Measurements from ENCODE around the gene GAD2. TPM values are rescaled to one million over a fixed set of nuclear protein-coding genes. Genes with fewer than 3 reads are reported as not detected.

Gene GAD2
- total and polyA plus RNA-seq, 2 experiments from 2014 or later = 0.56 to 0.86 TPM

GRCh38 chr10:26238378-26238777 lies 21.8 kb downstream of the GAD2 start (continued):
- TF ChIP-seq, protein P1, sequence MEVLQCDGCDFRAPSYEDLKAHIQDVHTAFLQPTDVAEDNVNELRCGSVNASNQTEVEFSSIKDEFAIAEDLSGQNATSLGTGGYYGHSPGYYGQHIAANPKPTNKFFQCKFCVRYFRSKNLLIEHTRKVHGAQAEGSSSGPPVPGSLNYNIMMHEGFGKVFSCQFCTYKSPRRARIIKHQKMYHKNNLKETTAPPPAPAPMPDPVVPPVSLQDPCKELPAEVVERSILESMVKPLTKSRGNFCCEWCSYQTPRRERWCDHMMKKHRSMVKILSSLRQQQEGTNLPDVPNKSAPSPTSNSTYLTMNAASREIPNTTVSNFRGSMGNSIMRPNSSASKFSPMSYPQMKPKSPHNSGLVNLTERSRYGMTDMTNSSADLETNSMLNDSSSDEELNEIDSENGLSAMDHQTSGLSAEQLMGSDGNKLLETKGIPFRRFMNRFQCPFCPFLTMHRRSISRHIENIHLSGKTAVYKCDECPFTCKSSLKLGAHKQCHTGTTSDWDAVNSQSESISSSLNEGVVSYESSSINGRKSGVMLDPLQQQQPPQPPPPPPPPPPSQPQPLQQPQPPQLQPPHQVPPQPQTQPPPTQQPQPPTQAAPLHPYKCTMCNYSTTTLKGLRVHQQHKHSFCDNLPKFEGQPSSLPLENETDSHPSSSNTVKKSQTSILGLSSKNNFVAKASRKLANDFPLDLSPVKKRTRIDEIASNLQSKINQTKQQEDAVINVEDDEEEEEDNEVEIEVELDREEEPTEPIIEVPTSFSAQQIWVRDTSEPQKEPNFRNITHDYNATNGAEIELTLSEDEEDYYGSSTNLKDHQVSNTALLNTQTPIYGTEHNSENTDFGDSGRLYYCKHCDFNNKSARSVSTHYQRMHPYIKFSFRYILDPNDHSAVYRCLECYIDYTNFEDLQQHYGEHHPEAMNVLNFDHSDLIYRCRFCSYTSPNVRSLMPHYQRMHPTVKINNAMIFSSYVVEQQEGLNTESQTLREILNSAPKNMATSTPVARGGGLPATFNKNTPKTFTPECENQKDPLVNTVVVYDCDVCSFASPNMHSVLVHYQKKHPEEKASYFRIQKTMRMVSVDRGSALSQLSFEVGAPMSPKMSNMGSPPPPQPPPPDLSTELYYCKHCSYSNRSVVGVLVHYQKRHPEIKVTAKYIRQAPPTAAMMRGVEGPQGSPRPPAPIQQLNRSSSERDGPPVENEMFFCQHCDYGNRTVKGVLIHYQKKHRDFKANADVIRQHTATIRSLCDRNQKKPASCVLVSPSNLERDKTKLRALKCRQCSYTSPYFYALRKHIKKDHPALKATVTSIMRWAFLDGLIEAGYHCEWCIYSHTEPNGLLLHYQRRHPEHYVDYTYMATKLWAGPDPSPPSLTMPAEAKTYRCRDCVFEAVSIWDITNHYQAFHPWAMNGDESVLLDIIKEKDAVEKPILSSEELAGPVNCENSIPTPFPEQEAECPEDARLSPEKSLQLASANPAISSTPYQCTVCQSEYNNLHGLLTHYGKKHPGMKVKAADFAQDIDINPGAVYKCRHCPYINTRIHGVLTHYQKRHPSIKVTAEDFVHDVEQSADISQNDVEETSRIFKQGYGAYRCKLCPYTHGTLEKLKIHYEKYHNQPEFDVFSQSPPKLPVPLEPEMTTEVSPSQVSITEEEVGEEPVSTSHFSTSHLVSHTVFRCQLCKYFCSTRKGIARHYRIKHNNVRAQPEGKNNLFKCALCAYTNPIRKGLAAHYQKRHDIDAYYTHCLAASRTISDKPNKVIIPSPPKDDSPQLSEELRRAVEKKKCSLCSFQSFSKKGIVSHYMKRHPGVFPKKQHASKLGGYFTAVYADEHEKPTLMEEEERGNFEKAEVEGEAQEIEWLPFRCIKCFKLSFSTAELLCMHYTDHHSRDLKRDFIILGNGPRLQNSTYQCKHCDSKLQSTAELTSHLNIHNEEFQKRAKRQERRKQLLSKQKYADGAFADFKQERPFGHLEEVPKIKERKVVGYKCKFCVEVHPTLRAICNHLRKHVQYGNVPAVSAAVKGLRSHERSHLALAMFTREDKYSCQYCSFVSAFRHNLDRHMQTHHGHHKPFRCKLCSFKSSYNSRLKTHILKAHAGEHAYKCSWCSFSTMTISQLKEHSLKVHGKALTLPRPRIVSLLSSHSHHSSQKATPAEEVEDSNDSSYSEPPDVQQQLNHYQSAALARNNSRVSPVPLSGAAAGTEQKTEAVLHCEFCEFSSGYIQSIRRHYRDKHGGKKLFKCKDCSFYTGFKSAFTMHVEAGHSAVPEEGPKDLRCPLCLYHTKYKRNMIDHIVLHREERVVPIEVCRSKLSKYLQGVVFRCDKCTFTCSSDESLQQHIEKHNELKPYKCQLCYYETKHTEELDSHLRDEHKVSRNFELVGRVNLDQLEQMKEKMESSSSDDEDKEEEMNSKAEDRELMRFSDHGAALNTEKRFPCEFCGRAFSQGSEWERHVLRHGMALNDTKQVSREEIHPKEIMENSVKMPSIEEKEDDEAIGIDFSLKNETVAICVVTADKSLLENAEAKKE (CRISPR knock-in tag; IDR thresholded peaks at IDR 0.05) = no peak
- TF ChIP-seq, protein P2, sequence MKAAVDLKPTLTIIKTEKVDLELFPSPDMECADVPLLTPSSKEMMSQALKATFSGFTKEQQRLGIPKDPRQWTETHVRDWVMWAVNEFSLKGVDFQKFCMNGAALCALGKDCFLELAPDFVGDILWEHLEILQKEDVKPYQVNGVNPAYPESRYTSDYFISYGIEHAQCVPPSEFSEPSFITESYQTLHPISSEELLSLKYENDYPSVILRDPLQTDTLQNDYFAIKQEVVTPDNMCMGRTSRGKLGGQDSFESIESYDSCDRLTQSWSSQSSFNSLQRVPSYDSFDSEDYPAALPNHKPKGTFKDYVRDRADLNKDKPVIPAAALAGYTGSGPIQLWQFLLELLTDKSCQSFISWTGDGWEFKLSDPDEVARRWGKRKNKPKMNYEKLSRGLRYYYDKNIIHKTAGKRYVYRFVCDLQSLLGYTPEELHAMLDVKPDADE (IDR thresholded peaks at IDR 0.05) = no peak
- TF ChIP-seq NANOG (IDR thresholded peaks at IDR 0.05; ENCODE audit: borderline replicate concordance) = no peak

GRCh38 chr10:26242706-26243350 lies 26.3 kb downstream of the GAD2 start:
- Mint-ChIP-seq H3K9me3 (no peaks in the 10 kb centered on the region), H3K4me3 (no peak overlapping the region), H3K27me3 (ENCODE audit: insufficient read depth, low read depth, poor library complexity) (peaks cover 2% of the 10 kb centered on the region), H3K4me1 (peaks cover 11% of the 10 kb centered on the region), H3K27ac (no peak overlapping the region), H3K36me3 (ENCODE audit: low read depth) (no peaks in the 10 kb centered on the region)
- peak; percentile 49 for DNase-seq (ENCODE audit: low spot score)
- Histone ChIP-seq H3K36me3 (ENCODE audit: insufficient read depth) (no peaks in the 10 kb centered on the region), H4K20me1 (replicated peaks; ENCODE audit: insufficient read depth) (no peaks in the 10 kb centered on the region), H3K4me2 (0 out of 2 replicates have a peak overlapping the region, but pooled peaks have one; percentile 55), H3K4me1 (ENCODE audit: insufficient read depth) (peaks cover 11% of the 10 kb centered on the region), H2AFZ (peak overlapping the region; percentile 70; the same call in 1 of the 2 replicates), H3K27me3 (ENCODE audit: insufficient read depth) (no peaks in the 10 kb centered on the region), H3K9me2 (ENCODE audit: insufficient read depth) (no peaks in the 10 kb centered on the region), H3K4me3 (no peak overlapping the region), H3K79me2 (replicated peaks; ENCODE audit: insufficient read depth) (no peaks in the 10 kb centered on the region), H3K27ac (ENCODE audit: low read depth) (no peak overlapping the region), H3F3A (replicated peaks; ENCODE audit: low read depth) (no peaks in the 10 kb centered on the region)
- peak; percentile 81 for ATAC-seq
- TF ChIP-seq EZH2 (IDR thresholded peaks at IDR 0.05; ENCODE audit: low read depth, unreplicated experiment) = no peak
- no peak for TF ChIP-seq STAT1 (IDR thresholded peaks at IDR 0.05; ENCODE audit: unreplicated experiment)
- TF ChIP-seq, protein P1 (CRISPR knock-in tag; IDR thresholded peaks at IDR 0.05) = no peak
- TF ChIP-seq ZNF331 (CRISPR knock-in tag; IDR thresholded peaks at IDR 0.05; ENCODE audit: low read depth) = no peak
- TF ChIP-seq POLR2AphosphoS5 (IDR thresholded peaks at IDR 0.05; ENCODE audit: low read depth) = no peak
- no peak for TF ChIP-seq NANOG (IDR thresholded peaks at IDR 0.05; ENCODE audit: borderline replicate concordance)

Data from GM23338 (cell line).